Upper lobe of left lung (tissue), 4 donors: Measurements from ENCODE around the gene CAGE1.

Experiments used
- CTCF ChIP-seq, 6 experiments: fragments of 450-650 bp in 4 of 6; fragments of 200-600 bp in 2 of 6; sonication (generic) in 2 of 6; IDR thresholded peaks; one replicate each; pipeline ENCODE4 v1.5.1; 2016 to 2019; ENCODE audit warnings: antibody characterized with exemption in 6 of 6
- EP300 ChIP-seq, 4 donors: sonication (generic); formaldehyde crosslinking; IDR thresholded peaks; one replicate each; pipeline ENCODE4 v1.5.1; 2017; ENCODE audit warnings: antibody characterized with exemption in 4 of 4, control low read depth in 2 of 4

- TF ChIP-seq CTCF (IDR thresholded peaks at IDR 0.05) (no peak), EP300 (IDR thresholded peaks at IDR 0.05) (no peak)
Measured at GRCh38 chr6:7410851-7411250, 21.3 kb upstream of the CAGE1 start.
